Glutamatergic neuron (in vitro differentiated cells): ENCODE data around the gene RTN3. TPM values are rescaled to one million over a fixed set of nuclear protein-coding genes. Genes with fewer than 3 reads are reported as not detected.

Experiments
- DNase-seq: peaks from one replicate; pipeline ENCODE4 v3.0.0; 2022
- H3K27ac Mint-ChIP-seq: one replicate; pipeline ENCODE4 v1.8.0; 2020; ENCODE audit warnings: mild to moderate bottlenecking, mixed read lengths, inconsistent platforms; ENCODE audit not compliant: unreplicated experiment
- H3K27me3 Mint-ChIP-seq: one replicate; pipeline ENCODE4 v1.8.0; 2020; ENCODE audit warnings: mild to moderate bottlenecking, moderate library complexity, mixed read lengths, inconsistent platforms; ENCODE audit not compliant: unreplicated experiment
- H3K36me3 Mint-ChIP-seq: one replicate; pipeline ENCODE4 v1.8.0; 2020; ENCODE audit warnings: mild to moderate bottlenecking, mixed read lengths, inconsistent platforms; ENCODE audit not compliant: unreplicated experiment
- H3K4me1 Mint-ChIP-seq: one replicate; pipeline ENCODE4 v1.8.0; 2020; ENCODE audit warnings: mild to moderate bottlenecking, low read depth, mixed read lengths, inconsistent platforms; ENCODE audit not compliant: unreplicated experiment
- H3K4me3 Mint-ChIP-seq: one replicate; pipeline ENCODE4 v1.8.0; 2020; ENCODE audit warnings: mild to moderate bottlenecking, mixed read lengths, inconsistent platforms; ENCODE audit not compliant: unreplicated experiment
- H3K9me3 Mint-ChIP-seq: one replicate; pipeline ENCODE4 v1.8.0; 2020; ENCODE audit warnings: mild to moderate bottlenecking, moderate library complexity, mixed read lengths, inconsistent platforms; ENCODE audit not compliant: unreplicated experiment
- total RNA-seq: library from RNA; stranded (reverse); fragmentation: NEBNext Ultra II Directional; extraction: Animal tissue kit (Norgen Biotek cat#: 25700); gene quantifications from one replicate; pipeline ENCODE4 v1.2.1, GENCODE V29; 2021; ENCODE audit not compliant: unreplicated experiment
- TF ChIP-seq, protein P1 (sequence below): fragments of 200-600 bp; sonication (generic); IDR thresholded peaks from one replicate; pipeline ENCODE4 v1.5.0; 2021; ENCODE audit not compliant: partially characterized antibody, unreplicated experiment

Gene RTN3
- total RNA-seq, 1 donor from 2014 or later = 338 TPM

DNA sequence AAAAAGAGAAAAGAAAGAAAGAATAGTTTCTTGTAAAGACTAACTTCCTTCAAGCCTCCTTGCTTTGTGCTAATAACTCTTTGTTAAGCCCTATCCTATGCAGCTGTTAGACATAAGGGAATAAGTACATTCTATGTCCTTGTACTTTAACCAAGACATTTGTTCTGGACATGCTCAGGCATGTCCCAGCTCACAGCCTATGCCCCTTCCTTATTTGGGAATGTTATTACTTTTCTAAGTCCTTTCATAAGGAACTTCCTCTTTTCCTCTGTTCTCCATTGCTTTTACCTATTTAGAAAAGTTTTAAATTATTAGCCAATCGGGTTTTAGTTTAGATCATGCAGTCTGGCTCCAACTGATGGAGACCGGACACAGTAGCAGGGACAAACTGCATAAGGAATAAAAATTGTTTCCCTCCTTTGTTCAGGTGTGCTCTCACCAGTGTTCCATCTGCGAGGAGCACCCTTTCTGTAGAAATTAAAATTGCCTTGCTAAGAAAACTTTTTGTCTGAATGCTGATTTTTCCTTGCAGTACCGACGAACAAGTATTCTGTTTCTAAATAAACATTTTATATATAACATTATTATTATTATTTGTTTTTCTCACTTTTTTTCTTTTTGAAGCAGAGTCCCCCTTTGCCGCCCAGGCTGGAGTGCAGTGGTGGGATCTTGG is 110.3 kb downstream of the RTN3 start:
- TF ChIP-seq, protein P1, sequence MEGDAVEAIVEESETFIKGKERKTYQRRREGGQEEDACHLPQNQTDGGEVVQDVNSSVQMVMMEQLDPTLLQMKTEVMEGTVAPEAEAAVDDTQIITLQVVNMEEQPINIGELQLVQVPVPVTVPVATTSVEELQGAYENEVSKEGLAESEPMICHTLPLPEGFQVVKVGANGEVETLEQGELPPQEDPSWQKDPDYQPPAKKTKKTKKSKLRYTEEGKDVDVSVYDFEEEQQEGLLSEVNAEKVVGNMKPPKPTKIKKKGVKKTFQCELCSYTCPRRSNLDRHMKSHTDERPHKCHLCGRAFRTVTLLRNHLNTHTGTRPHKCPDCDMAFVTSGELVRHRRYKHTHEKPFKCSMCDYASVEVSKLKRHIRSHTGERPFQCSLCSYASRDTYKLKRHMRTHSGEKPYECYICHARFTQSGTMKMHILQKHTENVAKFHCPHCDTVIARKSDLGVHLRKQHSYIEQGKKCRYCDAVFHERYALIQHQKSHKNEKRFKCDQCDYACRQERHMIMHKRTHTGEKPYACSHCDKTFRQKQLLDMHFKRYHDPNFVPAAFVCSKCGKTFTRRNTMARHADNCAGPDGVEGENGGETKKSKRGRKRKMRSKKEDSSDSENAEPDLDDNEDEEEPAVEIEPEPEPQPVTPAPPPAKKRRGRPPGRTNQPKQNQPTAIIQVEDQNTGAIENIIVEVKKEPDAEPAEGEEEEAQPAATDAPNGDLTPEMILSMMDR = no peak
- Mint-ChIP-seq H3K4me3 (no peak overlapping the region), H3K36me3 (peaks cover 10% of the 10 kb centered on the region), H3K27ac (no peak overlapping the region), H3K27me3 (no peaks in the 10 kb centered on the region), H3K4me1 (no peaks in the 10 kb centered on the region), H3K9me3 (peaks cover 1% of the 10 kb centered on the region)
- DNase-seq = no peak

DNA sequence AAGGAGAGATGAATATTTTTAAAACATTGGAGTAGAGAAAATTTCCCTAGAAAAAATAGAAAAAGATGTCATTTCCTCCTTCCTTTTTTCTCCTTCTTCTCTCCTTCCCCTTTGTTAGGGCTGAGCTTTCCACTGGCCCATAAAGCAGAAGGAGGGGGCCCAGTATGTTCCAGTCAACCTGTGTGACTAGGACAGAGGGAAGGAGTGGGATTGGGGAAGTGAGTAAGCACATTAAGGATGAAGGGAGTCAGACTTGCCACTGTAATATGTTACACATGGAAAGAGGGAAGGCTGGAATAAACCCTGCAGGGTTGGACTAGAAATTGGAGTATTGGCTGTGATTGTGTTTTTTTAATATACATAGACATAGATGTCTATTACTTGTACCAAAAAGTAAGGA is 111.9 kb downstream of the RTN3 start:
- Mint-ChIP-seq H3K9me3 (peaks cover 1% of the 10 kb centered on the region), H3K4me1 (no peaks in the 10 kb centered on the region), H3K4me3 (no peak overlapping the region), H3K27me3 (no peaks in the 10 kb centered on the region), H3K36me3 (peaks cover 10% of the 10 kb centered on the region), H3K27ac (no peak overlapping the region)
- DNase-seq = no peak
- TF ChIP-seq, protein P1 = no peak

DNA sequence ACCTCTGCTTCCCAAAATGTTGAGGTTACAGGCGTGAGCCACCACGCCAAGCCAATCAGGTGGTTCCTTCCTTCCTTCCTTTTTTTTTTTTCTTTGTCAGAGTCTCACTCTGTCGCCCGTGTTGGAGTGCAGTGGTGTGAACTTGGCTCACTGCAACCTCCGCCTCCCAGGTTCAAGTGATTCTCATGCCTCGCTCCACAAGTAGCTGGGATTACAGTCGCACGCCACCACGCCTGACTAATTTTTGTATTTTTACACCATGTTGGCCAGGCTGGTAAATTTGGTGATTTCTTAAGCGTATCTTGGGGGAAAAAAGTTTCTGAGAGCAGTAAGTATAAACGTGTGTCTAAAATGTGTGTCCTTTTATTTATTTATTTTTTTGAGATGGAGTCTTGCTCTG is 113.8 kb downstream of the RTN3 start:
- Mint-ChIP-seq H3K9me3 (no peaks in the 10 kb centered on the region), H3K27me3 (no peaks in the 10 kb centered on the region), H3K4me3 (no peak overlapping the region), H3K4me1 (no peaks in the 10 kb centered on the region), H3K36me3 (peaks cover 10% of the 10 kb centered on the region), H3K27ac (no peak overlapping the region)
- DNase-seq = no peak
- TF ChIP-seq, protein P1 = no peak

DNA sequence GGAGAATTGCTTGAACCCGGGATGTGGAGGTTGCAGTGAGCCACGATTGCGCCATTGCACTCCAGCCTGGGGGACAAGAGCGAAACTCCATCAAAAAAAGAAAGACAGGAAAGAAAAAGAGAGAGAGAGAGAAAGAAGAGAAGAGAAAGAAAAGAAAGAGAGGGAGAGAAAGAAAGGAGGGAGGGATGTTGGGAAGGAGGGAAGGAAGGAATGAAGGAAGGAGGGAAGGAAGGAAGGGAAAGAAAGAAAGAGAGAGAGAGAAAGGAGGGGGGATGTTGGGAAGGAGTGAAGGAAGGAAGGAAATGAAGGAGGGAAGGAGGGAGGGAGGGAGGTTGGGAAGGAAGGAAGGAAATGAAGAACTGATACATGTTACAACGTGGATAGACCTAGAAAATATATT is 119.6 kb downstream of the RTN3 start:
- Mint-ChIP-seq H3K4me3 (no peak overlapping the region), H3K27ac (no peak overlapping the region), H3K9me3 (peaks cover 2% of the 10 kb centered on the region), H3K27me3 (no peaks in the 10 kb centered on the region), H3K36me3 (no peaks in the 10 kb centered on the region), H3K4me1 (no peaks in the 10 kb centered on the region)
- no peak for DNase-seq
- TF ChIP-seq, protein P1 = no peak

DNA sequence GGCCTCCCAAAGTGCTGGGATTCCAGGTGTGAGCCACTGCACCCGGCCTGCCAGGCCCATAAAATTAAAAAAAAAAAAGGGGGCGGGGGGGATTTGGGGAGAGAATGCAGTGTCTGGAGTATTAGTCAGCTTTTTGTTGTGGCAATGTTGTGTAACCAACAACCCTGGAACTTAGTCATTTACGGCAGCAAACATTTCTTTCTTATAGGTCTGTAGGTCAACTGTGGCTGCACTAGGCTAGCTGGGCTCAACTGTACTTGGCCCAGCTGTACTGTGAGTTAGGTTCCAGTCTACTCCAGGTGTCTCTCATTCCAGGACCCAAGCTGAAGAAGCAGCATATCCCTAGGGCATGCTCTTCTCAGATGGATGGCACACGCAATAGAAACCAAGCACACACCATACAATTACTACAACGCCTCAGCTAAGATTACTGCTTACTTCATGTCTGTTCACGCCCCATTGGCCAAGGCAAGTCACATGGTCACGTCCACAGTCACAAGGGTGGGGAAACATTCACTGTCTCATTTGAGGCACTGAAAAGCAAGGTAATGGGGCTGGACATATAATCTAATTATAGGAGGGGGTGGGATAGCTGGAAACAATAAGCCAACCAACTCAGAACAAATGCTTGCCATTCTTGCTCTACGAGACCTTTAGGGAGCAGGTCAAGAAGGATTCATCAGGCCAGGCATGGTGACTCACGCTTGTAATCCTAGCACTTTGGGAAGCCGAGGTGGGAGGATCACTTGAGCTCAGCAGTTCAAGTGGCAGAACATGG is 121.5 kb downstream of the RTN3 start:
- peaks cover 2% of the 10 kb centered on the region for H3K9me3 Mint-ChIP-seq
- H3K36me3 Mint-ChIP-seq = no peaks in the 10 kb centered on the region
- DNase-seq = no peak
- no peaks in the 10 kb centered on the region for H3K4me1 Mint-ChIP-seq
- TF ChIP-seq, protein P1 = no peak
- H3K27ac Mint-ChIP-seq = no peak overlapping the region
- H3K27me3 Mint-ChIP-seq = no peaks in the 10 kb centered on the region
- H3K4me3 Mint-ChIP-seq = no peak overlapping the region
